Ascending aorta (tissue), 2 donors: ENCODE data around the gene FOXL3. TPM values are rescaled to one million over a fixed set of nuclear protein-coding genes. Genes with fewer than 3 reads are reported as not detected.

Source experiments
- DNase-seq, 2 donors: peaks; one replicate each; pipeline ENCODE4 v3.0.0-alpha.2; 2019; ENCODE audit warnings: low spot score in 2 of 2
- H3K27ac ChIP-seq, 2 donors: fragments of 200-600 bp; sonication (generic); one replicate each; pipeline ENCODE4 v1.5.1; 2016 to 2017; ENCODE audit warnings: mild to moderate bottlenecking in 1 of 2
- H3K27me3 ChIP-seq: fragments of 200-600 bp; sonication (generic); one replicate; pipeline ENCODE4 v1.5.1; 2017
- H3K36me3 ChIP-seq, 2 donors: fragments of 200-600 bp; sonication (generic); one replicate each; pipeline ENCODE4 v1.5.1; 2016
- H3K4me1 ChIP-seq, 2 donors: fragments of 200-600 bp; sonication (generic); one replicate each; pipeline ENCODE4 v1.5.1; 2016 to 2017; ENCODE audit warnings: mild to moderate bottlenecking in 1 of 2
- H3K4me3 ChIP-seq, 2 donors: fragments of 200-600 bp; sonication (generic); one replicate each; pipeline ENCODE4 v1.5.1; 2016 to 2017; ENCODE audit warnings: mild to moderate bottlenecking in 1 of 2
- H3K9me3 ChIP-seq, 2 donors: fragments of 200-600 bp; sonication (generic); one replicate each; pipeline ENCODE4 v1.5.1; 2016
- CTCF ChIP-seq, 3 experiments: fragments of 200-600 bp in 2 of 3; fragments of 450-650 bp in 1 of 3; sonication (generic) in 2 of 3; IDR thresholded peaks; one replicate each; pipeline ENCODE4 v1.5.1; 2016 to 2019; ENCODE audit warnings: antibody characterized with exemption in 3 of 3, mild to moderate bottlenecking in 1 of 3, moderate library complexity in 1 of 3
- intact Hi-C: fragments of 100-400 bp; cut with DNase I; formaldehyde crosslinking; loops from one replicate; pipeline ENCODE4 v1.15.1; 2023
- total RNA-seq: library from RNA; depleted of rRNA; stranded (reverse); fragments of >200 nt; gene quantifications from one replicate; pipeline ENCODE4 v1.1.0, GENCODE V29; 2016

The FOXL3 gene
- total RNA-seq, 1 donor from 2014 or later: not detected

GRCh38 chr7:340200-340937 lies 50.4 kb downstream of the FOXL3 start:
- no peak overlapping the region for H3K4me3 ChIP-seq
- no peaks in the 10 kb centered on the region for H3K9me3 ChIP-seq
- no peak for DNase-seq
- peaks cover 7 to 9% of the 10 kb centered on the region in 2 donors for H3K4me1 ChIP-seq
- intact Hi-C loops: no loop called here
- no peaks in the 10 kb centered on the region for H3K36me3 ChIP-seq
- no peak for TF ChIP-seq CTCF (IDR thresholded peaks at IDR 0.05)
- H3K27ac ChIP-seq: no peak overlapping the region
- no peaks in the 10 kb centered on the region for H3K27me3 ChIP-seq

Other genes starting within 250 kb of the FOXL3 start
- 90.8 TPM for gene FAM20C, start 97.6 kb upstream of the FOXL3 start, total RNA-seq
- 349 TPM for gene PDGFA, start 229.7 kb downstream of the FOXL3 start, total RNA-seq